Stimulated activated naive B cell treated with anti-CD40 and anti-IgM and Interleukin-4, amounts not matched to agents 10 μg/mL and 1 μg/mL and 100 μg/mL, for 72 hours (primary cell): ENCODE data around the gene EIF2AK2.
A peak's percentile ranks its signal among the peaks of the same experiment; 100 is the strongest.

Experiments used
- ATAC-seq, 2 donors: fragments of 150-1000 bp; cut with Tn5 transposase; replicated peaks; 2 replicates each; pipeline ENCODE4 v1.10.0; 2021; ENCODE audit warnings: moderate library complexity in 1 of 2
- DNase-seq: peaks from one replicate; pipeline ENCODE4 v3.0.0; 2021
- H3K27ac Mint-ChIP-seq: one replicate; pipeline ENCODE4 v1.8.0; 2022; ENCODE audit warnings: mild to moderate bottlenecking, mixed read lengths
- H3K27me3 Mint-ChIP-seq, 2 donors: one replicate each; pipeline ENCODE4 v1.8.0; 2022; ENCODE audit warnings: mixed read lengths in 2 of 2
- H3K36me3 Mint-ChIP-seq, 2 donors: one replicate each; pipeline ENCODE4 v1.8.0; 2022; ENCODE audit warnings: mixed read lengths in 2 of 2, mild to moderate bottlenecking in 1 of 2
- H3K4me1 Mint-ChIP-seq, 2 donors: one replicate each; pipeline ENCODE4 v1.8.0; 2022; ENCODE audit warnings: mixed read lengths in 2 of 2, mild to moderate bottlenecking in 1 of 2
- H3K4me3 Mint-ChIP-seq, 2 donors: one replicate each; pipeline ENCODE4 v1.8.0; 2022; ENCODE audit warnings: mild to moderate bottlenecking in 2 of 2, mixed read lengths in 2 of 2, moderate library complexity in 1 of 2
- H3K9me3 Mint-ChIP-seq, 2 donors: one replicate each; pipeline ENCODE4 v1.8.0; 2022; ENCODE audit warnings: mixed read lengths in 2 of 2, mild to moderate bottlenecking in 1 of 2

EIF2AK2 gene

GRCh38 chr2:37100054-37100453, 56.7 kb downstream of the EIF2AK2 start:
- no peak for ATAC-seq
- H3K27me3 Mint-ChIP-seq: no peaks in the 10 kb centered on the region
- peaks cover 31 to 60% of the 10 kb centered on the region in 2 donors for H3K36me3 Mint-ChIP-seq
- no peak for DNase-seq
- no peak overlapping the region for H3K27ac Mint-ChIP-seq
- H3K9me3 Mint-ChIP-seq: no peaks in the 10 kb centered on the region
- peaks cover 7 to 14% of the 10 kb centered on the region in 2 donors for H3K4me1 Mint-ChIP-seq
- no peak overlapping the region for H3K4me3 Mint-ChIP-seq

GRCh38 chr2:37098416-37099118, 58.2 kb downstream of the EIF2AK2 start:
- H3K36me3 Mint-ChIP-seq: peaks cover 39 to 58% of the 10 kb centered on the region in 2 donors
- H3K9me3 Mint-ChIP-seq: no peaks in the 10 kb centered on the region
- no peaks in the 10 kb centered on the region for H3K27me3 Mint-ChIP-seq
- ATAC-seq (no peak), DNase-seq (no peak)
- H3K4me1 Mint-ChIP-seq: peaks cover 9 to 20% of the 10 kb centered on the region in 2 donors
- H3K4me3 Mint-ChIP-seq: no peak overlapping the region
- H3K27ac Mint-ChIP-seq: no peak overlapping the region

- H3K27me3 Mint-ChIP-seq: no peaks in the 10 kb centered on the region
- ATAC-seq (peak; percentile 63 to 72), DNase-seq (no peak)
- H3K27ac Mint-ChIP-seq: peak overlapping the region; percentile 52
- no peaks in the 10 kb centered on the region for H3K9me3 Mint-ChIP-seq
- peaks cover 13 to 33% of the 10 kb centered on the region in 2 donors for H3K4me1 Mint-ChIP-seq
- H3K36me3 Mint-ChIP-seq: peaks cover 42 to 57% of the 10 kb centered on the region in 2 donors
- no peak overlapping the region for H3K4me3 Mint-ChIP-seq
These were observed 60.2 kb downstream of the EIF2AK2 start for GRCh38 chr2:37096568-37096967.

GRCh38 chr2:37091873-37092272, 64.9 kb downstream of the EIF2AK2 start:
- peaks cover 34 to 41% of the 10 kb centered on the region in 2 donors for H3K36me3 Mint-ChIP-seq
- peaks cover 27 to 67% of the 10 kb centered on the region in 2 donors for H3K4me1 Mint-ChIP-seq
- peak overlapping the region; percentile 70 to 82 for H3K4me3 Mint-ChIP-seq

GRCh38 chr2:37090019-37090477, 66.7 kb downstream of the EIF2AK2 start:
- H3K27me3 Mint-ChIP-seq: no peaks in the 10 kb centered on the region
- DNase-seq: peak; percentile 27
- H3K36me3 Mint-ChIP-seq: peaks cover 28 to 32% of the 10 kb centered on the region in 2 donors
- H3K27ac Mint-ChIP-seq: peak overlapping the region; percentile 52
- peak; percentile 92 to 93 for ATAC-seq
- peak overlapping the region; percentile 28 to 43 for H3K4me3 Mint-ChIP-seq
- peaks cover 29 to 57% of the 10 kb centered on the region in 2 donors for H3K4me1 Mint-ChIP-seq
- no peaks in the 10 kb centered on the region for H3K9me3 Mint-ChIP-seq

More at GRCh38 chr2:37091873-37092272, 64.9 kb downstream of the EIF2AK2 start:
- no peaks in the 10 kb centered on the region for H3K9me3 Mint-ChIP-seq
- ATAC-seq (peak; percentile 57 to 67), DNase-seq (no peak)
- H3K27me3 Mint-ChIP-seq: no peaks in the 10 kb centered on the region
- H3K27ac Mint-ChIP-seq: peak overlapping the region; percentile 80

GRCh38 chr2:37085731-37086147, 71.0 kb downstream of the EIF2AK2 start:
- no peak for ATAC-seq
- H3K27ac Mint-ChIP-seq: no peak overlapping the region
- no peak for DNase-seq
- H3K27me3 Mint-ChIP-seq: no peaks in the 10 kb centered on the region
- H3K36me3 Mint-ChIP-seq: peaks cover 21 to 34% of the 10 kb centered on the region in 2 donors
- no peak overlapping the region for H3K4me3 Mint-ChIP-seq
- H3K4me1 Mint-ChIP-seq: peaks cover 39 to 42% of the 10 kb centered on the region in 2 donors
- no peaks in the 10 kb centered on the region for H3K9me3 Mint-ChIP-seq

GRCh38 chr2:37084797-37085196, 72.0 kb downstream of the EIF2AK2 start:
- Mint-ChIP-seq H3K4me3 (no peak overlapping the region), H3K27me3 (no peaks in the 10 kb centered on the region), H3K27ac (no peak overlapping the region), H3K36me3 (peaks cover 22 to 42% of the 10 kb centered on the region in 2 donors), H3K4me1 (peaks cover 43 to 45% of the 10 kb centered on the region in 2 donors), H3K9me3 (no peaks in the 10 kb centered on the region)
- DNase-seq (no peak), ATAC-seq (no peak)

- Mint-ChIP-seq H3K9me3 (no peaks in the 10 kb centered on the region), H3K4me3 (peak within 1 kb of the TSS in 1 of 2 donors; percentile 69), H3K27me3 (no peaks in the 10 kb centered on the region), H3K4me1 (peaks cover 43 to 44% of the 10 kb centered on the region in 2 donors), H3K36me3 (peaks cover 21 to 38% of the 10 kb centered on the region in 2 donors), H3K27ac (no peak within 1 kb of the TSS)
- DNase-seq (peak; percentile 93), ATAC-seq (peak; percentile 86 to 92)
These were observed 72.6 kb downstream of the EIF2AK2 start, which contains the start of the genes GPATCH11 and HEATR5B for GRCh38 chr2:37083873-37084794. TSS of gene GPATCH11 (plus strand) at chr2:37084518. CDS start at chr2:37088382, 3,864 bp downstream. TSS of gene HEATR5B (minus strand) at chr2:37084372. CDS start at chr2:37083414, 958 bp downstream.

- peaks cover 22 to 45% of the 10 kb centered on the region in 2 donors for H3K36me3 Mint-ChIP-seq
- peak overlapping the region; percentile 58 to 71 for H3K4me3 Mint-ChIP-seq
- peak overlapping the region; percentile 87 for H3K27ac Mint-ChIP-seq
- H3K4me1 Mint-ChIP-seq: peaks cover 26 to 30% of the 10 kb centered on the region in 2 donors
- no peaks in the 10 kb centered on the region for H3K27me3 Mint-ChIP-seq
- no peak for ATAC-seq
- no peaks in the 10 kb centered on the region for H3K9me3 Mint-ChIP-seq
- DNase-seq: no peak
These were observed 76.1 kb downstream of the EIF2AK2 start for GRCh38 chr2:37080689-37081088.

- Mint-ChIP-seq H3K27ac (peak overlapping the region; percentile 87), H3K27me3 (no peaks in the 10 kb centered on the region), H3K36me3 (peaks cover 22 to 45% of the 10 kb centered on the region in 2 donors), H3K4me3 (peak overlapping the region; percentile 58 to 71), H3K4me1 (peaks cover 26 to 30% of the 10 kb centered on the region in 2 donors), H3K9me3 (no peaks in the 10 kb centered on the region)
- no peak for DNase-seq
- ATAC-seq: no peak
These were observed 76.5 kb downstream of the EIF2AK2 start for GRCh38 chr2:37080266-37080665.

GRCh38 chr2:37070931-37071330, 85.8 kb downstream of the EIF2AK2 start:
- H3K9me3 Mint-ChIP-seq: no peaks in the 10 kb centered on the region
- H3K27me3 Mint-ChIP-seq: no peaks in the 10 kb centered on the region
- H3K4me3 Mint-ChIP-seq: no peak overlapping the region
- no peak for DNase-seq
- no peak overlapping the region for H3K27ac Mint-ChIP-seq
- peaks cover 35 to 37% of the 10 kb centered on the region in 2 donors for H3K36me3 Mint-ChIP-seq
- H3K4me1 Mint-ChIP-seq: peaks cover 16 to 21% of the 10 kb centered on the region in 2 donors
- ATAC-seq: no peak

GRCh38 chr2:37068686-37069085, 88.1 kb downstream of the EIF2AK2 start:
- Mint-ChIP-seq H3K27ac (no peak overlapping the region), H3K27me3 (no peaks in the 10 kb centered on the region), H3K36me3 (peaks cover 22 to 32% of the 10 kb centered on the region in 2 donors), H3K4me3 (no peak overlapping the region), H3K9me3 (no peaks in the 10 kb centered on the region), H3K4me1 (peaks cover 10 to 16% of the 10 kb centered on the region in 2 donors)
- ATAC-seq (no peak), DNase-seq (no peak)

GRCh38 chr2:37061776-37062175, 95.0 kb downstream of the EIF2AK2 start:
- H3K4me1 Mint-ChIP-seq: peaks cover 0 to 1% of the 10 kb centered on the region in 2 donors
- H3K27ac Mint-ChIP-seq: no peak overlapping the region
- no peak for ATAC-seq
- H3K4me3 Mint-ChIP-seq: no peak overlapping the region
- peaks cover 12 to 22% of the 10 kb centered on the region in 2 donors for H3K36me3 Mint-ChIP-seq
- DNase-seq: no peak
- no peaks in the 10 kb centered on the region for H3K27me3 Mint-ChIP-seq
- H3K9me3 Mint-ChIP-seq: no peaks in the 10 kb centered on the region
